Raji (cell line): Measurements from ENCODE around the gene TMEM170B.

Experiments
- POLR2A ChIP-seq: IDR thresholded peaks from 2 replicates; pipeline ENCODE4 v1.6.1; 2011; ENCODE audit warnings: low read depth, low read length, control low read depth; ENCODE audit not compliant: insufficient read depth

The TMEM170B gene

DNA sequence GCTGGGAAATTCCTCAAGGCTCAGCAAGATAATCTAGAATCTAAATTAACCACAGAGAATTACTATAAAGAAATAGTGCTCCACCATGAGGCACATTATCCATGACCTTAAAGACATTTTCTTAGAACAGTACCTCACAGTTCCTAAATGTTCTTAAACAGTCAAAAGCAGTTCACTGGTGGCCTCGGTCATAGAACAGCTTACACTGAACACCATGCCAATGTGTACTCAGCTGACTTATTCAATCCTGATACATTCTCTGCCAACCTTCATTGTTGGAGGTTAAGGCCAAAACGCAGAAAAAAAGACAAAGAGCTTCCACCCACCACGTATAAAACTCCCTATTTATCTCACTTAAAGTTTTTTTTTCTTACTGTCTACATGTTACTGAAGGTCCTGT, 21.8 kb upstream of the TMEM170B start:
- TF ChIP-seq POLR2A: no peak

DNA sequence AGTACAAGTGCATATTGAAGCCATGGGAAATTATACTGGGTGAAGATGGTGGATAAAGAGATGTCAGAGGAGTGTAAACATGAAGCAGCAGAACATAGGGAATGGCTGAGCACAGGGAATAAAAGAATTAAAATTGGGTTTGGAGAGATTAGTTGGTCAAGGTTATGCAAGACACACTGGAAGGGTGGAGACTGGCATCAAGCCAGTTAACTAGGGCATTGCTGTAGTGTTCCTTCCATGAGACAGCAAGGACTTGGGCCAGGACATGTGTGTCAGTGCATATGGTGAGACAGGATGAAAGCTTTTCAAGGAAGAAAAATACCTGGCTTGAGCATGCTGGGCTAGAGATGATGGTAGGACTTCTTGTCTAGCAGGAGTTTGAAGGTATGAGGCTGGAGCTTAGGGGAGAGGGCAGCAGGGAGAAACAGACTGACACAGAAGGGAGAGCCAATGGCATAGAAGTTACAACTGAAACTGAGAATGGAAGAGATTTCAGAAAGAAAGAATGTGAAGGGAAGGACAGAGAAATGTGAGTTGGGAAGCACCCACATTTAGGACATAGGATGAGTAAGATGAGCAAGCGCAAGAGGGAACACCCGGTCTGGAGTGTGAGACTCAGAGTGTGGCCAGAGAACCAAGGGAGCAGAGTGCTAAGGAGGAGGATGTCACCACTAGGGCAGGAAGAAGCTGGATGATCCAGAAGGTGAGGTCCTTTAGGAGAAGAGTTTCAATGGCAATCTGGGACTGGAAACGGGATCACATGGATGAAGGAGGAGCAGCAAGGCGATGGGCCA, 14.5 kb upstream of the TMEM170B start:
- TF ChIP-seq POLR2A: no peak

DNA sequence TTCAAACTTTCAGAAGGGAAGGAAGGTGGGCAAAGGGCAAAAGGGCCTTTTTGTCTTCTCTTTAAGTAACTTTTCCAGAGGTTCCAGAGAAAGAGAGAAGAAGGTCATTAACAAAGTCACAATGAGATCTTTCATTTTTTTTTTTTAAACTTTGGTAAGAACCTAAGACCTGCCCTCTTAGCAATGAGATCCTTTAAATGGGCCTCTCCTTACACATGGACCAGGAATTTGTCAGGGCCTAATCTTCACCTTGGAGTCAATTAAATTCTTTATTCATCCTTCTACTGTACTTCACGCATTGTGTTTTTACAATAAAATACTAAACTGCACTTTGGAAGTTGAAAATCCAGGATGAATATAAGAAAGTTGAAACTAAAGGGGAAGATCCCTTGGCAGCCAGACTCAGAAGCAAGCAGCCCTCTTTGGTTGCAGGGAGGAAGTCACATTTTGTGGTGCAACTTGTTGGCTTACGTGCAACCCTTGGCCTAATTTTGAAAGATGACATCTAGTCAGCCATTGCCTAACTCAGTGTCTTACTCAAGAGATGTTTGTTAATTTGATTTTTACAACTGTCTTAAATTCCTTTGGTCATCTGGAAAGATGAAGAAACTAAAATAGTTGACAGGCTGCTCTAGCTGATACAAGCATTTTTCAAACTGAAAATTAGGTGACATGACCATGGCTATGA, 11.9 kb upstream of the TMEM170B start:
- no peak for TF ChIP-seq POLR2A

DNA sequence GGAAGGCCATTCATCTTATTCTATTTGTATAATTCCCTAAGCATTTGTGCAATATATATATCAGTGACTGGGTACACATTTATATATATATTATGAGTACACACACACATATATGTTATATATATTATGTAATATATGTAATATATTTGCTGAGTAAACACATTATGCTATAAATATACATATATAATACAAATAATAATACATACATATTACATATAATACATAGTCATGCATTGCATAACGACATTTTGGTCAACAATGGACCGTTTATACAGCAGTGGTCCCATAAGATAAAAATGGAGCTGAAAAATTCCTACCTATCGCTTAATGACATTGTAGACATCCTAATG, 11.4 kb upstream of the TMEM170B start:
- TF ChIP-seq POLR2A: no peak

DNA sequence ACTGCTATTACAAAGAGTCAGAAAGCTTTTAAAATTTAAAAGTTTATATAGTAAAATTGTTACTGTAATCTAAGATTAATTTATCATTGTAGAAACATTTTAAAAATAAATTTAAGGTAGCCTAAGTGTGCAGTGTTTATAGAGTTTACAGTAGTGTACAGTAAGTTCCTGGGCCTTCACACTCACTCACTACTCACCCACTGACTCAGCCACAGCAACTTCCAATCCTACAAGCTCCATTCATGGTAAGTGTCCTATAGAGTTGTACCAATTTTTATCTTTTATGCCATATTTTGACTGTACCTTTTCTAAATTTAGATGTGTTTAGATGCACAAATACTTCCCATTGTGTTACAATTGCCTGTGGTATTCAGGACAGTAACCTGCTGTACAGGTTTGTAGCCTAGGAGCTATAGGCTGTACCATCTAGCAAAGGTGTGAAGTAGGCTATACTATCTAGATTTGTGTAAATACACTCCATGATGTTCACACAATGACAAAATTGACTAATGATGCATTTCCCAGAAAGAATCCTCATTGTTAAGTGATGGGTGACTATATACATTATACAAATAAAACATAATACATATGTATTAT, 10.2 kb upstream of the TMEM170B start:
- TF ChIP-seq POLR2A: no peak

DNA sequence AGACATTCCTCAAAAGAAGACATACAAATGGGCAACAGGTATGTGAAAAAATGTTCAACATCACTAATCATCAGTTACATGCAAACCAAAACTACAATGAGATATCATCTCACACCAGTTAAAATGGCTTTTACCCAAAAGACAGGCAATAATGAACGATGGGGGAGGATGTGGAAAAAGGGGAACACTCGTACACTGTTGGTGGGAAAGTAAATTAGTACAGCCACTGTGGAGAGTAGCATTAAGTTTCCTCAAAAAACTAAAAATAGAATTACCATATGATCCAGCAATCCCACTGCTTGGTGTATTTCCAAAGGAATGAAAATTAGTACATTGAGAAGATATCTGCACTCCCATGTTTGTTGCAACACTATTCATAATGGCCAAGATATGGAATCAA, 8.6 kb upstream of the TMEM170B start:
- no peak for TF ChIP-seq POLR2A

DNA sequence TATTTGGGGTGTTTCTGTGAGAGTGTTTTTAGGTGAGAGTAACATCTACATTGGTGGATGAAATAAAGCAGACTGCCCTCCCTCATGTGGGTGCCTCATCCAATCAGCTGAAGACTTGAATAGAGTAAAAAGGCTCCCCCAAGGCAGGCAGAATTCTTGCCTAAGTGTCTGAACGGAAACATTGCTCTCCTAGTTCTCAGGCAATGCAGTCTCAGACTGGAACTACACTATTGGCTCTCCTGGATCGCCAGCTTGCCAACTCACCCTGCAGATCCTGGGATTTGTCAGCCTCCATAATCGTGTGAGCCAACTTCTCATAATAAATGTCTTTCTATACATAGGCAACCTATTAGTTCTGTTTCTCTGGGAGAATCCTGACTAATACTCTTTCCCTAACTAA, 5.5 kb upstream of the TMEM170B start:
- TF ChIP-seq POLR2A: no peak

DNA sequence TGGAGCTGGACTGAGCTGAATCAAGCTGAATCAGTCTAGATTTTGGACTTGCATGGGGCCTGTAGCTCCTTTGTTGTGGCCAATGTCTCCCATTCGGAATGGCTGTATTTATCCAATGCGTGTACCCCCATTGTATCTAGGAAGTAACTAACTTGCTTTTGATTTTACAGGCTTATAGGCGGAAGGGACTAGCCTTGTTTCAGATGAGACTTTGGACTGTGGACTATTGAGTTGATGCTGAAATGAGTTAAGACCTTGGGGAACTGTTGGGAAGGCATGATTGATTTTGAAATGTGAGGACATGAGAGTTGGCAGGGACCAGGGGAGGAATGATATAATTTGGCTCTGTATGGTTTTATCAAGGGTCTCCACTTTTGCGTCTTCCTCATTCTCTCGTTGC, 3.0 kb upstream of the TMEM170B start:
- no peak for TF ChIP-seq POLR2A

DNA sequence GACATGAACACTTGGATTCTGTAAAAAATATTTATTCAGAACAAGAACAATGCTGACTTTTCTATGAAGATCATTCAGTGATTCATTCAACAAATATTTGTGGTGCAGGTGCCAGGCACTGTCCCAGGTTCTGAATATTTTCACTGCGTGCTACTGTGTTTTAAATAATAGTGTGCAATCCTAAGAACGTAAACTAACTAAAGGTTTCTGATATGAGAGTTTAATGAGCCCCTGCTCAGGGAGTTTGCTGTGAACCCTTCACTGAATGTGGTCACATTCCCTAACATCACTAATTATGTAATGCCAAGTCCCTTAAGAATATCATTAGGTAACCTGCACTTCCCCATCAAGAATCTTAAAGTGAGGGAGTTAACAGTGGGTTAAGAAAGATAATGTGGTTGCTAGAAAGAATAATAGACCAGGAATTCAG, 1.7 kb upstream of the TMEM170B start:
- TF ChIP-seq POLR2A: no peak

DNA sequence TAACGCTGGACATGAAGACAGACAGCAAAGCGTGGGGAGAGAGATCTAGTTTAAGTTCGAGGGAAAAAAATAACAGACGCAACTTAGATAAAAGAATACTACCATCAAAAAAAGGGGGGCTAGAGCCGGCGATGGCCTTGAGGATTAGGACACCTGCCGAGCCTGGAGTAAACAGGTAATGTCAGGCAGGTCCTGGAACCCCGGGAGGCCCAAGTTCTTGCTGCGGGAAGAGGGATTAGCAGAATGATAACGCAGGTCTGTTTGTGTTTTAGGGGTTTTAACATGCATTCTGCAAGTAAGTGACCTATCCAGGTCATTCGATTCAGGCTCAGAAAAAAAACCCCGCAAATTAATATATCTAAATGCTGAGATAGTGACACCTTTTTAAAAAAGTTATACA, 754 bp upstream of the TMEM170B start:
- no peak for TF ChIP-seq POLR2A

DNA sequence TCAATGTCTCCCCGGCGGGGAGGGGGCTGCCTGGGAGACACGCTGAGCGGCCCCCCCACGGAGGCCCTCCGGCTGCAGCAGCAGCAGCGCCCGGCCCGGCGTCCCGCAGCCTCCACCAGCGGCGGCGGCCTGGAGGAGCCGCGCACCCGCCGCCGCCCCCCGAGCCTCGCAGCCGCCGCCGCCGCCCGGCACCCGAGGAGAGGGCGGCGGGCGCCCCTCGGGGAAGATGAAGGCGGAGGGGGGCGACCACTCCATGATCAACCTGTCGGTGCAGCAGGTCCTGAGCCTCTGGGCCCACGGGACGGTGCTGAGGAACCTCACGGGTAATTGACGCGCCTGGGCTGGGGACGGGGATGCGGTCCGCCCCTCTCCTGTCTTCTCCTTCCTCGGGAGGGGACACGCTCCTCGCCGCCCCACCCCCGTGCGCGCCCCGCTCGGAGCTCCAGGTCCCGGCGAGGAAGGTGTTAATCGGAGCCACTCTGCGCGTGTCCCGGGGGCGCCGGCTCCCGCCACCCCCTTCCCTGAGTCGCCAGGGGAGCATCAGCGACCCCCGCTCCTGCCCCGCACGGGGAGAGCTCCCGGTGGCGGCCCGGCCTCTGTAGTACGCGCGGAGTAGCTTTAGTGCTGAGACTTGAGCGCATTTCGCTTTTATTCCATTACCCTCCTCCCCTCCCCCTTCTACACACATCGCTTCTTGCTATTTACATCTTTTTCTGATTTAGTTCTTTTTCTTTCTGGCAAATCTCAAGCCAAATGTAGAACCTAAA, 686 bp downstream of the TMEM170B start:
- TF ChIP-seq POLR2A: no peak

DNA sequence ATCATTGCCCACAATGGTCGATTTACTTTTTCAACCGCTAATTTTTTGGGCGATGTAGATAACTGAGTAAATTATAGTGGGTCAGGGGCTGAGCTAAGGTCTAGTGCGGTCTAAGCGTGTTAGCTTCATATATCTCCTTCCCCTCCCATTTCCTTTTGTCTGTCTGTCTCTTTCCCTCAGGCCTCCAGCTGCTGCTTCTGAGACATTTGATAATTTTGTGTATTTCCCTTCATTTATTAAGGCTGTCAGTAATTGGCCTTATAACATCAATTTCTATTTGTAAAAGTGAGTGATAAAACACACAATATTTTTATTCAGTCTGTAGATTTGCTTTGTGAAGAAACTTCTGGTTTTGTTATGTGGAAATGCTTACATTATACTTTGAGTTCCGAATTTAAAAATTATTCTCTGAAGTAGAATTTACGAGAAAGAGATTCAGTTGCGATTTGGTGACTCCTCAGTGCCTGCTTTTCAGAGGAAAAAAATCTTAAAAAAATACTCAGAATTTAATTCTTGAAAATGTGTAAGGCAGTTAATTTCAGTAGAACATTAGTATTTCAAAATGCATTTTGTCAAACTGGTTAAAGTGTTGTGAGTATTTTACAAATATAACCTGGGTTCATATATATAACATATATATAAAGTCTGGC, 1.4 kb downstream of the TMEM170B start:
- no peak for TF ChIP-seq POLR2A

DNA sequence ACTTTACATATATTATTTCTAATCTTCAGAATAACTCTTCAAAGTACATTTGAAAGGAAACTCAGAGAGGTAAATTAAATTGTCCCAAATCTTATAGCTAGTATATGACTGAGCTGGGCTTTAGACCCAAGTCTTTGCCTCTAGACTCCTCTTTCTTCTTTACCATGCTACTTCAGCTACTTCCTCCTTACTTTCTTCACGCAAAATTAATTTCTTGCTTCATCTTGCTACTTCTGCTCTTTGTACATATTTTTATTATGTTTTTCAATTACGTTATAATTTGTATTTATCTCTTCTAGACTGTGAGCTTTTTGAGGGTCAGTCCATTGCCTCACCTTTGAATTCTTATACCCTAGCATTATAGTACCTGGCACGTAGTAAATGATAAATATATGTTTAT, 5.3 kb downstream of the TMEM170B start:
- TF ChIP-seq POLR2A: no peak

DNA sequence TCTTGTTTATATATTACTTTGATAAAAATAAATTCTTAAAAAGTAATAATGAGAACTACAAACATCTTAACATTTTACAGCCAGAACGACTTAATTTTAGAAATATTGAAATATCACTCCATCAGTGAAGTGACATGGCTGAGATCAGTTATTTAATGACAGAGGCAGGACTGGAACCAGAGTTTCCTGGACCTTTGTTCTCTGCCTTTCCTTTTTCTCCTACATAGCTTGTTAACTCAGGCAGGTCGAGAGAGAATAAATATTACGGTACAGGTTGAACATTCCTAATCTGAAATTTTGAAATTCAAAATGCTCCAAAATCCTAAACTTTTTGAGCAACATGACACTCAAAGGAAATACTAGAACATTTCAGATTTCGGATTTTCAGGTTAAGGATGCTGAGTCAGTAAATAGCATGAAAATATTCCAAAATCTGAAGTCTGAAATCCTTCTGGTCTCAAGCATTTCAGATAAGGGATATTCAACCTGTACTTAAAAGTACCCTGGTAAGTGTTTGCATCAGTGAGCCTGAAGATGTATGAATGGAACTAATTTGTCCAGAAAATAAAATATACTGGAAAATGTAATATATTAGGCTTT, 6.5 kb downstream of the TMEM170B start:
- no peak for TF ChIP-seq POLR2A

DNA sequence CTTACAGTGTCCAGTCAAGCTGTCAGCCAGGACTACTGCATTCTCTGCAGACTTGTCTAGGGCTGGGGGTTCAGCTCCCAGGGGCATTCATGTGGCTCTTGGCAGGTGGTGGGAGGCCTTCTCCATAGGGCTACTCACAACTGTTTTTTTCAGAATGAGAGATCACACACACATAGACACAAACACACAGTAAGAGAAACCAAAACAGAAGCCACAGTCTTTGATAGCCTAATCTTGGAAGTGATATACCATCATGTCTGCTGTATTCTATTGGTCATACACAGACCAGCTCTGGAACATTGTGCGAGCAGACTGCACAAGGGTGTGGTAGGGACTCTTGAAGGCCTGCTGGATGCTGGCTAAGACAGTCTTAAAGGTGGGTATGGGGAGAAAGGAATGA, 13.5 kb downstream of the TMEM170B start:
- TF ChIP-seq POLR2A: no peak

DNA sequence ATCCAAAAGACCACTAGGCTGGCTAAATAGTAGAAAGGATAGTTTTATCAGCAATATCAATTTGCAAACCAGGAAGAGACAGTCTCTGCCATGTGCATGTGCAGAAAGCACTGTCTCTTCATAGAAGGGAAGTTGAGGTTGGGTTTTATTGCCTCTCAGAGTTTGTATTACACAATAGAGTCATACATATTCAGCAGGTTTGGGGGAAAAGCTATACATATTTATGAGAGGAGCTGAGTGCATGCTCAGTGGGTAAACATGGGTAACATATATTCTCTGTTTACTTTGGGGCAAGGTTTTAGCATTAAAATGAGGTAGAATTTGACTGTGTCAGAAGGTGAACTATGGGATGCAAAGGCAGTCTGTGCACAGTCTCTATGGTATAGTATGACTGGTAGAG, 14.9 kb downstream of the TMEM170B start:
- TF ChIP-seq POLR2A: no peak
